AG09309 (cell line): ENCODE results near the gene MCM7.

Experiments used
- DNase-seq: peaks from one replicate; pipeline ENCODE4 v3.0.0-alpha.2; 2010; ENCODE audit warnings: low read depth
- H3K4me3 ChIP-seq: 2 replicates; pipeline ENCODE4 v1.5.1; 2011; ENCODE audit warnings: mild to moderate bottlenecking, low read depth, low read length, moderate library complexity; ENCODE audit not compliant: control insufficient read depth
- CTCF ChIP-seq: IDR thresholded peaks from 2 replicates; pipeline ENCODE4 v1.5.1; 2011; ENCODE audit warnings: mild to moderate bottlenecking, low read depth, low read length, inconsistent platforms; ENCODE audit not compliant: insufficient read depth, control insufficient read depth; ENCODE audit errors: missing control alignments

MCM7 gene

GRCh38 chr7:100111914-100112313 lies 10.7 kb upstream of the MCM7 start:
- no peak overlapping the region for H3K4me3 ChIP-seq
- no peak for DNase-seq
- no peak for TF ChIP-seq CTCF

DNA sequence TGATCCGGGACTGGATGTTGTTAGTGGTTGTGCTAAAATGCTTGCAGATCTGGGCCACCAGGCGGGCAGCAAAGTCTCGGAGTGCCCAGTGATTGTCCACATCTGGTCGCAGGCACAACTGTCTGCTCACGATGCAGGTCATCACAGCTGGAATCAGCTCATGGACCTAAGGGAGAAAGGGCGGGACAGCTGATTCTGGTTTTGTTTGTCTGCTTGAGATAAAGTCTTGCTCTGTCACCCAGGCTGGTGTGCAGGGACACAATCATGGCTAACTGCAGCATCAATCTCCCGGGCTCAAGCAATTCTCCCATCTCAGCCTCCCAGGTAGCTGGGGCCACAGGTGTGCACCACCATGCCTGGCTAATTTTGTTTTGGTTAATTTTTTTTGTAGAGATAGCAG lies 10.0 kb upstream of the MCM7 start:
- DNase-seq, result no peak
- no peak for TF ChIP-seq CTCF
- H3K4me3 ChIP-seq, result no peak overlapping the region

DNA sequence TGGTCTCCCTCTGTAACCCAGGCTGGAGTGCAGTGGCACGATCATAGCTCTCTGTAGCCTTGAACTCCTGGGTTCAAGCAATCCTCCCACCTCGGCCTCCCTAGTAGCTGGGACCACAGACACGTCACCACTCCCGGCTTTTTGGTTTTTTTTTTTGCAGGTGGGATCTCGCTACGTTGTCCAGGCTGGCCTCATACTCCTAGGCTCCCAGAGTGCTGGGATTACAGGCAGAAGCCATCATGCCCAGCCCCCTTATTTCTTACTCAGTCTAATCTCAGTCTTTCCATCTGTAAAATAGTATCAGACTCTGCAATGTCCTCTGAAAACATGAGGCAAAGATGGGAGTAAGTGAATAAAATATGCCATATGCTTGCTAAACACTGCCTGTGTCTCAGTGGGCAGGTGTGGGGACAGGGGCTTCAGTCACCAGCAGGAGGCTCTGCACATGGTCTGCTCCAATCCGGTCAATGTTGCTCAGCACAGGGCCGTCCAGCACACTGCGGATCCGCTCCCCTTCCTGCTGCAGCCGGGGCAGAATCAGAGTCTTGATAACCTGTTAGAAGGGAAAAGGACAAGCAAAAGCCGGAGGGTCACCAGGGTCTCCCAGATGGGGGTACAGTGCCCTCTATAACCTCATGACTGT lies 8.4 kb upstream of the MCM7 start:
- DNase-seq, result no peak
- no peak overlapping the region for H3K4me3 ChIP-seq
- no peak for TF ChIP-seq CTCF

GRCh38 chr7:100107890-100108289 lies 6.7 kb upstream of the MCM7 start:
- no peak for TF ChIP-seq CTCF
- no peak for DNase-seq
- H3K4me3 ChIP-seq, result no peak overlapping the region

GRCh38 chr7:100107125-100107737 lies 6.0 kb upstream of the MCM7 start:
- H3K4me3 ChIP-seq, result no peak overlapping the region
- TF ChIP-seq CTCF, result no peak
- DNase-seq, result no peak

DNA sequence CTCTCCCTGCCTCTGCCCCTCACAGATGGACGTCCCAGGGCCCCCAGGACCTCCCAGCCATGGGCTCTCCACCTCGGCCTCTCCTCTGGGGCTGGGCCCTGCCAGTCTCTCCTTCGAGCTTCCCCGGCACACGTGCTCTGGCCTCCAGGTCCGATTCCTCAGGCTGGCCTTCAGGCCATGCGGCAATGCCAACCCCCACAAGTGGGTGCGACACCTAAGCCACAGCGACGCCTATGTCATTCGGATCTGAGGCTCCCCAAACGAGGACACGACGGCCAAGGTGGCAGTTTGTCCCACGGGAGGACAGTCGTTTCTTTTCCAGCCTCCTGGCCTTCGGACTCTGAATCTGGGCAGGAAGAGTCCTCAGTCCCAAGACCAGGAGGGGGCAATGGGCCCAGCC lies 5.4 kb upstream of the MCM7 start:
- no peak for TF ChIP-seq CTCF
- no peak overlapping the region for H3K4me3 ChIP-seq
- no peak for DNase-seq
